NCI-H1930 (cell line): Measurements from ENCODE around the gene PELI3.

Source experiments
- DNase-seq, 2 experiments: peaks; one replicate each; lab custom pipeline; 2025; lab: John Stamatoyannopoulos, UW

PELI3 gene

GRCh38 chr11:66475349-66476172 is 8.9 kb downstream of the PELI3 start:
- no peak for DNase-seq

- no peak for DNase-seq
These were observed 9.6 kb downstream of the PELI3 start for GRCh38 chr11:66476173-66476840.

GRCh38 chr11:66476841-66477251 is 10.1 kb downstream of the PELI3 start:
- DNase-seq: no peak

- no peak for DNase-seq
These were observed 10.8 kb downstream of the PELI3 start for GRCh38 chr11:66477263-66478201.

GRCh38 chr11:66478729-66479393 is 12.2 kb downstream of the PELI3 start:
- DNase-seq: peak in 1 of 2 experiments; percentile 21

GRCh38 chr11:66479394-66480116 is 12.8 kb downstream of the PELI3 start:
- peak in 1 of 2 experiments; percentile 70 for DNase-seq

- peak; percentile 94 for DNase-seq
These were observed 13.6 kb downstream of the PELI3 start, which contains the start of gene DPP3 for GRCh38 chr11:66480117-66480938. Gene DPP3 (plus strand): TSS chr11:66480434. CDS start chr11:66482201, 1,767 bp downstream.

GRCh38 chr11:66484806-66485380 is 18.2 kb downstream of the PELI3 start:
- no peak for DNase-seq

GRCh38 chr11:66488957-66489356 is 22.3 kb downstream of the PELI3 start:
- DNase-seq: no peak

- peak in 1 of 2 experiments; percentile 15 for DNase-seq
These were observed 22.9 kb downstream of the PELI3 start for GRCh38 chr11:66489636-66490035.

GRCh38 chr11:66491315-66491935 is 24.7 kb downstream of the PELI3 start:
- no peak for DNase-seq

GRCh38 chr11:66492161-66492865 is 25.6 kb downstream of the PELI3 start:
- DNase-seq: no peak

GRCh38 chr11:66493130-66493529 is 26.4 kb downstream of the PELI3 start:
- no peak for DNase-seq

- DNase-seq: no peak
These were observed 27.8 kb downstream of the PELI3 start for GRCh38 chr11:66494458-66494857.

GRCh38 chr11:66494935-66495334 is 28.2 kb downstream of the PELI3 start:
- DNase-seq: no peak

- no peak for DNase-seq
These were observed 28.7 kb downstream of the PELI3 start for GRCh38 chr11:66495401-66495854.

GRCh38 chr11:66497206-66497605 is 30.5 kb downstream of the PELI3 start:
- no peak for DNase-seq

- DNase-seq: no peak
These were observed 31.8 kb downstream of the PELI3 start for GRCh38 chr11:66498506-66498905.
